ENCODE results near the gene VSTM2A.

DNA sequence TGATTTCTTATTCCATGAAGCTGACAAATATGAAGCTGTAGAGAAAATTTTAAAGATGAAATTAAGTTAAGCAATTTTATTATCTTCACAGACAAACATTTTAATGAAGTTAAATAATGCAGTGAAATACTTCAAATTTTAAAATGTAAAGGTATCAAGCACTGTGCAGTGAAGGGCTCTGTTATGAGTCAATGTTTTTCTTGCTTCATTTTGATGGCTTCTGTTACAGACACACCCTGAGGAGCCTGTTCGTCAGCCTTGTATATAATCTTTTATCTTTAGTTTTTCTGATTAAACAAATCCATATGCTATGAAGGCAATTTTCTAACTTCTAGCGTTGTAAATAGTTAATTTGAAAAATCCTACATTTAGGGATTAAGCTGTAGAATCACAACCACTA lies 18.5 kb downstream of the VSTM2A start:
- TF ChIP-seq ZFP30 (CRISPR knock-in tag; IDR thresholded peaks at IDR 0.05) (no peak), ZNF565 (CRISPR knock-in tag; conservative IDR thresholded peaks at IDR 0.05; ENCODE audit: low read depth) (no peak)
- TF ChIP-seq, protein P1, sequence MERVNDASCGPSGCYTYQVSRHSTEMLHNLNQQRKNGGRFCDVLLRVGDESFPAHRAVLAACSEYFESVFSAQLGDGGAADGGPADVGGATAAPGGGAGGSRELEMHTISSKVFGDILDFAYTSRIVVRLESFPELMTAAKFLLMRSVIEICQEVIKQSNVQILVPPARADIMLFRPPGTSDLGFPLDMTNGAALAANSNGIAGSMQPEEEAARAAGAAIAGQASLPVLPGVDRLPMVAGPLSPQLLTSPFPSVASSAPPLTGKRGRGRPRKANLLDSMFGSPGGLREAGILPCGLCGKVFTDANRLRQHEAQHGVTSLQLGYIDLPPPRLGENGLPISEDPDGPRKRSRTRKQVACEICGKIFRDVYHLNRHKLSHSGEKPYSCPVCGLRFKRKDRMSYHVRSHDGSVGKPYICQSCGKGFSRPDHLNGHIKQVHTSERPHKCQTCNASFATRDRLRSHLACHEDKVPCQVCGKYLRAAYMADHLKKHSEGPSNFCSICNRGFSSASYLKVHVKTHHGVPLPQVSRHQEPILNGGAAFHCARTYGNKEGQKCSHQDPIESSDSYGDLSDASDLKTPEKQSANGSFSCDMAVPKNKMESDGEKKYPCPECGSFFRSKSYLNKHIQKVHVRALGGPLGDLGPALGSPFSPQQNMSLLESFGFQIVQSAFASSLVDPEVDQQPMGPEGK (CRISPR knock-in tag; IDR thresholded peaks at IDR 0.05; ENCODE audit: borderline replicate concordance), result no peak
